Right atrium auricular region (tissue), 2 donors: ENCODE data around the gene MYH3. TPM values are rescaled to one million over a fixed set of nuclear protein-coding genes. Genes with fewer than 3 reads are reported as not detected.

ENCODE experiments used
- DNase-seq: peaks from one replicate; pipeline ENCODE4 v3.0.0-alpha.2; 2019; ENCODE audit warnings: low spot score
- H3K27ac ChIP-seq, 2 donors: fragments of 200-600 bp; sonication (generic); 1 replicate in 1 of 2; 2 replicates in 1 of 2; pipeline ENCODE4 v1.5.1; 2016 to 2019
- H3K27me3 ChIP-seq, 2 donors: fragments of 200-600 bp; sonication (generic); one replicate each; pipeline versions ENCODE4 v1.5.1 to v1.6.0; 2017 to 2019
- H3K36me3 ChIP-seq: fragments of 200-600 bp; sonication (generic); one replicate; pipeline ENCODE4 v1.5.1; 2016
- H3K4me1 ChIP-seq, 2 donors: fragments of 200-600 bp; sonication (generic); one replicate each; pipeline versions ENCODE4 v1.5.1 to v1.6.0; 2017 to 2019
- H3K4me3 ChIP-seq, 2 donors: fragments of 200-600 bp; sonication (generic); 1 replicate in 1 of 2; 2 replicates in 1 of 2; pipeline ENCODE4 v1.5.1; 2017 to 2019; ENCODE audit warnings: mild to moderate bottlenecking in 1 of 2, moderate library complexity in 1 of 2
- H3K9me3 ChIP-seq, 2 donors: fragments of 200-600 bp; sonication (generic); one replicate each; pipeline ENCODE4 v1.5.1; 2019
- CTCF ChIP-seq, 2 donors: fragments of 200-600 bp; sonication (generic); IDR thresholded peaks; one replicate each; pipeline ENCODE4 v1.5.1; 2019; ENCODE audit warnings: antibody characterized with exemption in 2 of 2
- total RNA-seq, 2 donors: library from RNA; depleted of rRNA; stranded (reverse); fragments of >200 nt; gene quantifications; one replicate each; pipeline ENCODE4 v1.1.0, GENCODE V29; 2016

The MYH3 gene
- total RNA-seq, 2 donors from 2014 or later: 0.22 to 0.43 TPM

GRCh38 chr17:10620823-10621222 lies 36.3 kb downstream of the MYH3 start:
- Histone ChIP-seq H3K27me3 (no peaks in the 10 kb centered on the region), H3K9me3 (no peaks in the 10 kb centered on the region), H3K27ac (no peak overlapping the region), H3K4me1 (no peaks in the 10 kb centered on the region), H3K4me3 (no peak overlapping the region), H3K36me3 (no peaks in the 10 kb centered on the region)
- no peak for TF ChIP-seq CTCF (IDR thresholded peaks at IDR 0.05)
- DNase-seq: no peak

- peak; percentile 75 to 90 for TF ChIP-seq CTCF (IDR thresholded peaks at IDR 0.05)
- DNase-seq: peak; percentile 73
- H3K27me3 ChIP-seq: no peaks in the 10 kb centered on the region
Observed at GRCh38 chr17:10618202-10618635, 38.9 kb downstream of the MYH3 start.

DNA sequence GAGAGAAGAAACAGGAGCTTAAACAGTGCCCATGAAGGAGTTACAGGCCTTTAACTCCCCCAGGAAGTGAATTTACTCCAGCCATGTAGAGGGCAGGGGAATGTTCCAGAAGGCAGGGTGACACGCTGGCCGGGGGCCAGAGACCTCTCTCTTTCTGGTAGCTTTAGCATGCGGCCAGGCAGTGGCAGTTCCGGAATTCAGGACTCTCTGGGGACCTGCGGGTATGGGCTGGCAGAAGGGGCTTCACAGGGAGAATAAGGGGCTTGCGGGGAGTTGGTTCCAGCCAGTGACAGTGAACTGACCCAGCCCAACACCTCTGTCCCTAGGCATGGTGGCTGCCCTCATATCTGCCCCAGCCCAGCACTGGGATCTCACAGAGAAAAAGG lies 40.0 kb downstream of the MYH3 start:
- TF ChIP-seq CTCF (IDR thresholded peaks at IDR 0.05): no peak
- no peak overlapping the region for H3K4me3 ChIP-seq

More at GRCh38 chr17:10618202-10618635, 38.9 kb downstream of the MYH3 start:
- peaks cover 0 to 6% of the 10 kb centered on the region in 2 donors for H3K4me1 ChIP-seq
- no peaks in the 10 kb centered on the region for H3K9me3 ChIP-seq
- H3K4me3 ChIP-seq: no peak overlapping the region
- H3K27ac ChIP-seq: no peak overlapping the region
- no peaks in the 10 kb centered on the region for H3K36me3 ChIP-seq

GRCh38 chr17:10616502-10617119 lies 40.5 kb downstream of the MYH3 start:
- H3K27me3 ChIP-seq: no peaks in the 10 kb centered on the region
- TF ChIP-seq CTCF (IDR thresholded peaks at IDR 0.05): peak; percentile 98 to 99
- no peak overlapping the region for H3K27ac ChIP-seq
- H3K36me3 ChIP-seq: no peaks in the 10 kb centered on the region
- no peak overlapping the region for H3K4me3 ChIP-seq
- H3K4me1 ChIP-seq: peaks cover 0 to 6% of the 10 kb centered on the region in 2 donors
- peak; percentile 84 for DNase-seq
- H3K9me3 ChIP-seq: no peaks in the 10 kb centered on the region

More for the DNA sequence above, 40.0 kb downstream of the MYH3 start:
- Histone ChIP-seq H3K27me3 (no peaks in the 10 kb centered on the region), H3K9me3 (no peaks in the 10 kb centered on the region), H3K36me3 (no peaks in the 10 kb centered on the region), H3K27ac (no peak overlapping the region), H3K4me1 (peaks cover 0 to 6% of the 10 kb centered on the region in 2 donors)
- DNase-seq: no peak

DNA sequence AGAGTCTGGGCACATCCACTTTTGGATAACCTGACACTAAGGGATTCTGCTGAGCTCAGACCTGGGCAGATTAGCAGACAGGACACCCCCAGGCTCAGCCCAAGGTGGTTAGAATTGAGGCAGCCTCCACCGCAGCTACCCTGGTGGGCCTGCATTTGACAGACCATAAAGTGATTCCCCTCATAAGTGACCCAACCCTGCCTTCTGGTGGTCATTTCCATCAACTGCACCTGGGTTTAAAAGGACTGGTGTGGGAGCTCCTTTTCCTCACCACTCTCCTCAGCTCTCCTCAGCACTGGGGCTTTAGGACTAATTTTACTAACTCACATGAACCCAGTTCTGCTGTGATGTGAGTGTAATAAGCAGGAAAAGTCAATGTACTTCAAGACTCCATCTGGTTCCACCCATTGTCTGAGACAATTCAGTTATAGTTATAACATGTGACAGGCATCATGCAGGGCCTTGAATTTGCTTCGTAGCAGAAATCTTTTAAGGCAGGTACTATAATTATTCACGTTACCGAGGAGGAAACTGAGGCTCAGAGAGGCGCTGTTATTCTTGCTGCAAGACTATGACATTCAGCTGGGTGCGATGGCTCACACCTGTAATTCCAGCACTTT lies 42.5 kb downstream of the MYH3 start:
- Histone ChIP-seq H3K27ac (no peak overlapping the region), H3K27me3 (no peaks in the 10 kb centered on the region), H3K36me3 (no peaks in the 10 kb centered on the region), H3K4me3 (no peak overlapping the region), H3K4me1 (peaks cover 0 to 6% of the 10 kb centered on the region in 2 donors), H3K9me3 (no peaks in the 10 kb centered on the region)
- DNase-seq: no peak
- peak; percentile 45 to 81 for TF ChIP-seq CTCF (IDR thresholded peaks at IDR 0.05)
